Bronchial epithelial cell (primary cell): ENCODE data around the gene ANXA10. TPM values are rescaled to one million over a fixed set of nuclear protein-coding genes. Genes with fewer than 3 reads are reported as not detected.

Experiments used
- DNase-seq: peaks from one replicate; pipeline ENCODE4 v3.0.0-alpha.2; 2010; ENCODE audit warnings: low read depth
- FAIRE-seq: peaks from 2 replicates; lab custom pipeline; 2011; peaks lifted over from hg19 to GRCh38; lab: Jason Lieb, UNC
- H3K27me3 ChIP-seq: 2 replicates; pipeline ENCODE4 v1.5.1; 2011; ENCODE audit warnings: low read length; ENCODE audit not compliant: control insufficient read depth, insufficient read depth
- H3K36me3 ChIP-seq: 2 replicates; pipeline ENCODE4 v1.5.1; 2011; ENCODE audit warnings: low read length; ENCODE audit not compliant: control insufficient read depth, insufficient read depth
- H3K4me3 ChIP-seq: 2 replicates; pipeline ENCODE4 v1.5.1; 2011; ENCODE audit warnings: mild to moderate bottlenecking, low read depth, low read length, control low read depth
- CTCF ChIP-seq: IDR thresholded peaks from 2 replicates; pipeline ENCODE4 v1.5.1; 2011; ENCODE audit warnings: mild to moderate bottlenecking, moderate library complexity, low read length, control low read depth, inconsistent platforms; ENCODE audit not compliant: insufficient read depth, severe bottlenecking
- total RNA-seq: library from RNA; depleted of rRNA; stranded (reverse); fragments of >200 nt; gene quantifications from 2 replicates; pipeline ENCODE4 v1.2.1, GENCODE V29; 2014

Gene ANXA10
- total RNA-seq, 1 donor from 2014 or later, result 0.79 TPM

GRCh38 chr4:168118116-168118655 is 25.8 kb downstream of the ANXA10 start:
- no peak for TF ChIP-seq CTCF
- no peak overlapping the region for H3K4me3 ChIP-seq
- DNase-seq (no peak), FAIRE-seq (no peak)
- H3K36me3 ChIP-seq, result no peaks in the 10 kb centered on the region
- no peaks in the 10 kb centered on the region for H3K27me3 ChIP-seq

GRCh38 chr4:168119100-168119499 is 26.8 kb downstream of the ANXA10 start:
- DNase-seq (no peak), FAIRE-seq (no peak)
- Histone ChIP-seq H3K36me3 (no peaks in the 10 kb centered on the region), H3K4me3 (no peak overlapping the region), H3K27me3 (no peaks in the 10 kb centered on the region)
- TF ChIP-seq CTCF, result no peak

- no peak overlapping the region for H3K4me3 ChIP-seq
- no peak for TF ChIP-seq CTCF
- no peaks in the 10 kb centered on the region for H3K36me3 ChIP-seq
- DNase-seq, result no peak
- no peaks in the 10 kb centered on the region for H3K27me3 ChIP-seq
- FAIRE-seq, result no peak
These were observed 27.6 kb downstream of the ANXA10 start for GRCh38 chr4:168119890-168120289.

GRCh38 chr4:168120811-168121210 is 28.5 kb downstream of the ANXA10 start:
- no peak for TF ChIP-seq CTCF
- no peak for FAIRE-seq
- no peak for DNase-seq

GRCh38 chr4:168124008-168124641 is 31.8 kb downstream of the ANXA10 start:
- no peak overlapping the region for H3K4me3 ChIP-seq
- no peak for TF ChIP-seq CTCF
- DNase-seq (peak; percentile 97), FAIRE-seq (no peak)
- H3K36me3 ChIP-seq, result no peaks in the 10 kb centered on the region
- H3K27me3 ChIP-seq, result no peaks in the 10 kb centered on the region

More at GRCh38 chr4:168120811-168121210, 28.5 kb downstream of the ANXA10 start:
- H3K4me3 ChIP-seq, result no peak overlapping the region
- H3K27me3 ChIP-seq, result no peaks in the 10 kb centered on the region
- H3K36me3 ChIP-seq, result no peaks in the 10 kb centered on the region
